ENCODE data around the gene ATP9A. TPM values are rescaled to one million over a fixed set of nuclear protein-coding genes. Genes with fewer than 3 reads are reported as not detected.

The ATP9A gene
- total and polyA plus RNA-seq, 12 donors, result 3.4 to 32.1 (median 24.6) TPM

GRCh38 chr20:51760905-51761546 lies 7.2 kb downstream of the ATP9A start:
- WGBS, 2 donors, result 75 to 76% methylated on average over 14 of the region's 14 CpGs
- Histone ChIP-seq H3K4me3 (no peak overlapping the region), H3K4me1 (peaks cover 0 to 11% (median 0%) of the 10 kb centered on the region in 9 donors), H3K9me3 (peaks cover 0 to 12% (median 0%) of the 10 kb centered on the region in 11 donors), H3K36me3 (no peaks in the 10 kb centered on the region), H3K27ac (no peak overlapping the region), H3K27me3 (no peaks in the 10 kb centered on the region)
- ATAC-seq, result peak in 1 of 8 donors; percentile 37
- DNase-seq, result no peak
- intact Hi-C loops (cut with DNase I), result loop anchor here in 2 of 10 donors (10.0 kb wide), 1 partner anchor 106 kb away; no protein-coding TSS in a partner anchor
- TF ChIP-seq, protein P1, sequence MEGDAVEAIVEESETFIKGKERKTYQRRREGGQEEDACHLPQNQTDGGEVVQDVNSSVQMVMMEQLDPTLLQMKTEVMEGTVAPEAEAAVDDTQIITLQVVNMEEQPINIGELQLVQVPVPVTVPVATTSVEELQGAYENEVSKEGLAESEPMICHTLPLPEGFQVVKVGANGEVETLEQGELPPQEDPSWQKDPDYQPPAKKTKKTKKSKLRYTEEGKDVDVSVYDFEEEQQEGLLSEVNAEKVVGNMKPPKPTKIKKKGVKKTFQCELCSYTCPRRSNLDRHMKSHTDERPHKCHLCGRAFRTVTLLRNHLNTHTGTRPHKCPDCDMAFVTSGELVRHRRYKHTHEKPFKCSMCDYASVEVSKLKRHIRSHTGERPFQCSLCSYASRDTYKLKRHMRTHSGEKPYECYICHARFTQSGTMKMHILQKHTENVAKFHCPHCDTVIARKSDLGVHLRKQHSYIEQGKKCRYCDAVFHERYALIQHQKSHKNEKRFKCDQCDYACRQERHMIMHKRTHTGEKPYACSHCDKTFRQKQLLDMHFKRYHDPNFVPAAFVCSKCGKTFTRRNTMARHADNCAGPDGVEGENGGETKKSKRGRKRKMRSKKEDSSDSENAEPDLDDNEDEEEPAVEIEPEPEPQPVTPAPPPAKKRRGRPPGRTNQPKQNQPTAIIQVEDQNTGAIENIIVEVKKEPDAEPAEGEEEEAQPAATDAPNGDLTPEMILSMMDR (IDR thresholded peaks at IDR 0.05), result no peak

- no peak overlapping the region for H3K4me3 ChIP-seq
- no peaks in the 10 kb centered on the region for H3K27me3 ChIP-seq
- no peaks in the 10 kb centered on the region for H3K36me3 ChIP-seq
- no peak overlapping the region for H3K27ac ChIP-seq
- 90 to 91% methylated on average over 14 of the region's 14 CpGs for WGBS, 2 donors
- no peak for DNase-seq
- peaks cover 0 to 11% (median 0%) of the 10 kb centered on the region in 9 donors for H3K4me1 ChIP-seq
- H3K9me3 ChIP-seq, result peaks cover 0 to 12% (median 0%) of the 10 kb centered on the region in 11 donors
- no peak for ATAC-seq
- TF ChIP-seq, protein P1 (IDR thresholded peaks at IDR 0.05), result no peak
- intact Hi-C loops (cut with DNase I), result loop anchor here in 2 of 10 donors (10.0 kb wide), 1 partner anchor 105 kb away; no protein-coding TSS in a partner anchor
Measured at GRCh38 chr20:51759769-51760510, 8.2 kb downstream of the ATP9A start.

GRCh38 chr20:51758978-51759544 lies 9.1 kb downstream of the ATP9A start:
- peak; percentile 20 to 83 (median 62) for ATAC-seq
- Histone ChIP-seq H3K9me3 (peaks cover 0 to 12% (median 0%) of the 10 kb centered on the region in 11 donors), H3K4me3 (no peak overlapping the region), H3K36me3 (no peaks in the 10 kb centered on the region), H3K4me1 (peaks cover 0 to 11% (median 0%) of the 10 kb centered on the region in 9 donors), H3K27ac (no peak overlapping the region), H3K27me3 (no peaks in the 10 kb centered on the region)
- DNase-seq, result peak in 1 of 2 donors; percentile 44
- TF ChIP-seq, protein P1 (IDR thresholded peaks at IDR 0.05), result no peak
- WGBS, 2 donors, result 86 to 89% methylated on average over 12 of the region's 12 CpGs
- intact Hi-C loops (cut with DNase I), result no loop called here

DNA sequence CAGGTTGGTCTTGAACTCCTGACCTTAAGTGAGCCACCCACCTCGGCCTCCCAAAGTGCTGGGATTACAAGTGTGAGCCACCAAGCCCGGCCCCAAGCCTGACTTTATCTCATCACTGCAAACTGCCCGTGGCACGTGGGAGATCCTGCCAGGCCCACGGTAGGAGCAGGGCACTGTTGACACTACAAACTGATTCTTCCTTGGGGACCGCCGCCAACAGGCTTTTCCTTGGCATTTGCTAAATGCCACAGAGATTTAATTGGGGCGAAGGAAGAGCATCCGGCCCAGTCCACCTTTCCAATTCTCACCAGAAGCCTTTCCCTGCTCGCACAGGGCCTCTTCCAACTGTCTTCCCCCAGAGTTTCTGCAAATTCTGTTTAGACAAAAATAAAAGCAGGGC lies 11.0 kb downstream of the ATP9A start:
- Histone ChIP-seq H3K27ac (no peak overlapping the region), H3K4me3 (no peak overlapping the region), H3K4me1 (peaks cover 0 to 18% (median 4%) of the 10 kb centered on the region in 9 donors), H3K9me3 (peaks cover 0 to 12% (median 0%) of the 10 kb centered on the region in 11 donors), H3K36me3 (no peaks in the 10 kb centered on the region), H3K27me3 (no peaks in the 10 kb centered on the region)
- no peak for DNase-seq
- no peak for ATAC-seq
- 88 to 89% methylated on average over 10 of the region's 10 CpGs for WGBS, 2 donors
- intact Hi-C loops (cut with DNase I), result no loop called here
- TF ChIP-seq, protein P1 (IDR thresholded peaks at IDR 0.05), result no peak
